ENCODE results near the gene BEST2.

DNA sequence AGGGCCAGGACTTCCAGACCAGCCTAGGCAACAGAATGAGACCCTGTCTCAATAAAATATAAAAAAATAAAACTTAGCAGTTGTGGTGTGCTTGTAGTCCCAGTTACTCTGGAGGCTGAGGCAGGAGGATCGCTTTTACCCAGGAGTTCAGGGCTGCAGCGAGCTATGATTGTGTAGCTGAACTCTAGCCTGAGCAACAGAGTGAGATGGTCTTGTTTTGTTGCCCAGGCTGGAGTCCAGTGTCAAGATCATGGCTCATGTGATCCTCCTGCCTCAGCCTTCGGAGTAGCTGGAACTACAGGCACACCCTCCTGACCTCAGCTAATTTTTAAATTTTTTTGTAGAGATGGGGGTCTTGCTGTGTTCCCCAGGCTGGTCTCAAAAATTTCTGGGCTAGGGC is 35.4 kb downstream of the BEST2 start:
- TF ChIP-seq, protein P1, sequence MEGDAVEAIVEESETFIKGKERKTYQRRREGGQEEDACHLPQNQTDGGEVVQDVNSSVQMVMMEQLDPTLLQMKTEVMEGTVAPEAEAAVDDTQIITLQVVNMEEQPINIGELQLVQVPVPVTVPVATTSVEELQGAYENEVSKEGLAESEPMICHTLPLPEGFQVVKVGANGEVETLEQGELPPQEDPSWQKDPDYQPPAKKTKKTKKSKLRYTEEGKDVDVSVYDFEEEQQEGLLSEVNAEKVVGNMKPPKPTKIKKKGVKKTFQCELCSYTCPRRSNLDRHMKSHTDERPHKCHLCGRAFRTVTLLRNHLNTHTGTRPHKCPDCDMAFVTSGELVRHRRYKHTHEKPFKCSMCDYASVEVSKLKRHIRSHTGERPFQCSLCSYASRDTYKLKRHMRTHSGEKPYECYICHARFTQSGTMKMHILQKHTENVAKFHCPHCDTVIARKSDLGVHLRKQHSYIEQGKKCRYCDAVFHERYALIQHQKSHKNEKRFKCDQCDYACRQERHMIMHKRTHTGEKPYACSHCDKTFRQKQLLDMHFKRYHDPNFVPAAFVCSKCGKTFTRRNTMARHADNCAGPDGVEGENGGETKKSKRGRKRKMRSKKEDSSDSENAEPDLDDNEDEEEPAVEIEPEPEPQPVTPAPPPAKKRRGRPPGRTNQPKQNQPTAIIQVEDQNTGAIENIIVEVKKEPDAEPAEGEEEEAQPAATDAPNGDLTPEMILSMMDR (IDR thresholded peaks at IDR 0.05; ENCODE audit: low read length): no peak
- no peak for TF ChIP-seq EZH2 (IDR thresholded peaks at IDR 0.05; ENCODE audit: borderline replicate concordance, low read length)

All from OCI-LY1 (cell line).